GM18511 (cell line): Measurements from ENCODE around the gene PPCDC.

ENCODE experiments used
- ATAC-seq: cut with Tn5 transposase; IDR thresholded peaks from one replicate; pipeline ENCODE4 v1.9.1; 2021; ENCODE audit warnings: mild to moderate bottlenecking, moderate library complexity; ENCODE audit not compliant: unreplicated experiment

The PPCDC gene

DNA sequence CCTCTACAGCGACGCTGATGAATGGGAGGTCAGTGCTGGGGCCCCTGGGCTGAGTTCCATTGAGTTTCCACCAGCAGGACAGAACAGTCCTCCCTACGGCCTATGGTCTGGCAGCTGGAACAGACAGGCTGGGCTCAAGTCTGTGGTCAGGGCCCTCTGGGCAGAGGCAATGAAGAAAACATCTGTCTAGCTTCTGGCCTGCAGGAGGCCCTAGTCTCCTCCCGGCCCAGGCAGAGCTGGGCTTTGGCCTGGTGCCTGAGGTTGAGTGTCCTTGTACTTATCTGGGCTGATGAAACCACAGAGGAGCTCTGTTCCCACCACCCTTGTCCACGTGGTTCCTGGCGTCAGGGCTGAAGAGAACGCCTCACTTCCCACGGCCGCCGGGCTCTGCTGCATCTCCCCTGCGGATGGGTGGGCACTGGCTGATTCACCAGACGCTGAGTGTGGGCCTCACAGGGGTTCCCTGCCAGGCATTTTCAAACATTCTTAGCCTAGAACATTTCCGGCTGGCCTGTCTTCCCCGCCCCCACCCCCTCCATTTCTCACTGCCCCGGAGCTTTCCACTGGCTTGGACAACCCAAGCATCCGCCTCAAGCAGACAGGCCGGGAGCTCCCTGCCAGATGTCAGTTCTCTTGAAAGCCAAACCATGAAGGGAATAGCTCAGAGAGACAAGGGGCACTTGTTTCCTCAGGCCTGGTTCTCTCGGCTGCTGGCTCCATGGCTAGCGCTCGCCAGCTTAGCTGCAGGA lies 20.3 kb downstream of the PPCDC start:
- peak; percentile 38 for ATAC-seq

DNA sequence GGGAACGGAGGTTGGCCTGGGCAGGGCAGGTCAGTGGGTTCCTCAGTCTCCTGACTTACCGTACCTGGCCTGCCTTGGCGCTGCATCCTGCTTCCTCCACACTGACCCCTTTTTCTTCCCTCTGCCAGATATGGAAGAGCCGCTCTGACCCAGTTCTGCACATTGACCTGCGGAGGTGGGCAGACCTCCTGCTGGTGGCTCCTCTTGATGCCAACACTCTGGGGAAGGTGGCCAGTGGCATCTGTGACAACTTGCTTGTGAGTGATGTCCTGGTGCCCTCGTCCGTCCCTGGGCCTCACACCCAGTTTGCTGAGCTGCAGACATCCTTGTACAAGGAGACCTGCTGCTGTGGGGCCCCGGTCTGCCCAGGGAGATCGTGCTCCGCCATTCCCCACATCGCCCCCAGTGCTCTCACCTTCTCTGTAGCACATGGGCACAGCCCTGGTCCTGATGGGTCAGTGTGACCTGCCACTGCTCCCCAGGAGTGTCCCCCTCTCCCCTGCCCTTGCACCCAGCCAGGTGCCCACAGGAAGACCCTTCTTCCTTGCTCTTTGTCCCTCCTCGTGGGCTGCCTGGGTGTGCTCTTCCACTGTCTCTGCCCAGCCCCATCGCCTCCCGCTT lies 21.0 kb downstream of the PPCDC start:
- ATAC-seq: no peak

DNA sequence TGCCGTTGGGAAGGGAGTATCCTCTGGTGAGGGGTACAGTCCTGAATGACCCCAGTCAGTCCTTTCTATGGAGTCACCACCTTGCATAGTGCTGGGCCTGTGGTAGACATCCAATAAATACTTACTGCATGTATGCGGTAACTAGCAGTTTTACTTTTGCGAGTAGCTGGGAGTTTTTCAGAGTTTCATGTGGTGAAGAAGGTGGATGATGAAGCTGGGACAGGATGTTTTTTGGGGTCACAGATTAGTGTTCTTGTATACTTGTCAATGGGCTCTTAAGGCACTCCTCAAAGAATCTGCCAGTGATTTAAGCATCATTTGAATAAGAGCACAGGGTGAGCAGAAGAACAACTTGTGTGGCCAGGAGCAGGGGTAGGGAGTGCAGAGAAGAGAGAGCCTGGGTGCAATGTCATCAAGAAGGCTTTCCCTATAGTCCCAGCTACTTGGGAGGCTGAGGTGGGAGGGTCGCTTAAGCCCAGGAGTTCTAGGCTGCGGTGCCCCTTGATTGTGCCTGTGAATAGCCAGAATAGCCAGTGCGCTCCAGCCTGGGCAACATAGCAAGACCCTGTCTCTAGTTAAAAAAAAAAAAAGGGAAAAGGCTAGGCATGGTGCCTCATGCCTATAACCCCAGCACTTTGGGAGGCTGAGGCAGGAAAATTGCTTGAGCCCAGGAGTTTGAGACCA lies 22.1 kb downstream of the PPCDC start:
- no peak for ATAC-seq

DNA sequence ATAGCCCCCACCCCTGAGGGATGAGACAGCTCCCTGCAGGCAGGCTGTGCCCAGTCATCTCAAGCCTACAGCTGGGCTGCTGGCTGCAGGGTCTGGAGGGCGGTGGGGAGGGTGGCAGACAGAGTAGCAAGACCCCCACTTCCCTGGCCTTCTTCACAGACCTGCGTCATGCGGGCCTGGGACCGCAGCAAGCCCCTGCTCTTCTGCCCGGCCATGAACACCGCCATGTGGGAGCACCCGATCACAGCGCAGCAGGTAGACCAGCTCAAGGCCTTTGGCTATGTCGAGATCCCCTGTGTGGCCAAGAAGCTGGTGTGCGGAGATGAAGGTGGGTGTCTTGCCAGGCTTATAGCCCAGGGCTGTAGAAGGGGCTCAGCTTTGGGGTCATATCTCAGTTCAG lies 25.0 kb downstream of the PPCDC start:
- no peak for ATAC-seq

DNA sequence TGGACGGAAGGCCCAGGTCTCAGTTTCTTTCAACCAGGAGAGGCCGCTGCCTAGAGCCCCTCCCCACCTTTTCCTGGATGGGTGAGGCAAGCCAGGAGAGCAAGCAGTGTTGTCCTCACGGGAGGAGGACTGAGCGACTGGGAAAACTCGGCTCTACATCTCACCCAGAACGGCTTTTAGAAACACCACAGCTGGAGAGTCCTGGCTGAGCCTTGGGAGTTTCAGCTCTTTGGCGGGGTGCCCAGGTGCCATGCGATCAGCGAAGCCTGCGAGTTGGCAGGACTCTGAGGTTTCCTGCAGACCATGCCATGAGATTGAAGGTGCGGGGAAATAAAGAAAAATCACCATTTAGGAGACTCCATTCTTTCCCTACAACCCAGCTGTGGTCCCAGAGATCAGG lies 26.0 kb downstream of the PPCDC start:
- no peak for ATAC-seq

DNA sequence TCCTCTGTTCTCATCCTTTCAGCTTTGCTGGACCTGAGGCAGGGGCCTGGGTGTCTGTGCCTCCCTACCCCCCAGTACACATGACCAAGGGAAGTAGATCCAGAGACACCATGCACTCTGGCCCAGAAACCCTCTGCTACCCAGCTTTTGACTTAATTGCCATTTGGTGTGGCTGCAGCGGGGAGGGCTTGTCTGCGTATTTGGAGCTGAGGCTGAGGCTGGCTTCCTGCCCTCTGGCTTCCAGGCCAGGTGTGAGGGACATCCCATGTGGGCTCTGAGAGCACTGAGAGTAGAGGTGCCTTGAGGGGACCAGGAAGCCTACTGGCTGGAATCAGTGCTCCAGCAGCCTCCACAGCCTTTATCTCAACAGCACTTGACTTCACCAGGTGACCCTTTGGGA lies 26.9 kb downstream of the PPCDC start:
- no peak for ATAC-seq

DNA sequence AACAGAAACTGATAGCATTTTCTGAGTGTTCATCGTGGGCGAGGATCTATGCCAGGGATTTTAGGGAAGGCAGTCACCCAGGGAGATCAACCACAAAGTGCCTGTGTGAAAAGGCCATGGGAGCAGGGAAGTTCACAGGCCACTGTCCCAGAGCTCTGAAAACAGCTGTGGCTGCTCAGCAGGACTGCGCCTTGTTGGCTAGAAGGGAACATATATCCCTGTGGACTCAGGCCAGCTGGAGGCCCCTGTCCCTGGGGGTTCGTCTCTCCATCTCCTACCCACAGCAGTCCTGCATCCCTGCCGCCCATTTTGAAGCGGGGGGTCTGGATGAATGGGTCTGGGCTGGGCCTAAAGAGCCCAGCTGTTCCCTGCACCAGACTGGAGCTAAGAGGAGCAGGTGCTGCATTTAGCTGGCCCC lies 27.8 kb downstream of the PPCDC start:
- ATAC-seq: no peak

DNA sequence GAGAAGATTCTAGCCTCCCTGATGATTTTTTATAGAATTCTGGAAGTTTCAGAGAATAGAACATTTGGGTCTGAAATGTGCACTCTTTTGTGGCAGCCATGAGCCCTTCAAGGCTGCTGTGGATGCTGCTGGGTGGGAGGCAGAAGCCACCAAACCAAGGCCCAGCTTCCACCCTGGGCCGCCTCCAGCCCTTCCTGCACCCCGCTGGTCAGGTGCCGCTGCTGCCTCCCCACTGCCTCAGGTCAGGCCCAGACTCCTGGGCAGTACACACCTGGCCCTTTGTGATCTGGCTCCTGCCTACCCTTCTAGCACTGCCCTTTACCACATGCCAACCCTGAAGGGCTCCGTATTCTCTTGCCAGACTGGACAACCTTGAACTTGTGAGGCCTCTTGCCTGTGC lies 28.3 kb downstream of the PPCDC start:
- no peak for ATAC-seq

DNA sequence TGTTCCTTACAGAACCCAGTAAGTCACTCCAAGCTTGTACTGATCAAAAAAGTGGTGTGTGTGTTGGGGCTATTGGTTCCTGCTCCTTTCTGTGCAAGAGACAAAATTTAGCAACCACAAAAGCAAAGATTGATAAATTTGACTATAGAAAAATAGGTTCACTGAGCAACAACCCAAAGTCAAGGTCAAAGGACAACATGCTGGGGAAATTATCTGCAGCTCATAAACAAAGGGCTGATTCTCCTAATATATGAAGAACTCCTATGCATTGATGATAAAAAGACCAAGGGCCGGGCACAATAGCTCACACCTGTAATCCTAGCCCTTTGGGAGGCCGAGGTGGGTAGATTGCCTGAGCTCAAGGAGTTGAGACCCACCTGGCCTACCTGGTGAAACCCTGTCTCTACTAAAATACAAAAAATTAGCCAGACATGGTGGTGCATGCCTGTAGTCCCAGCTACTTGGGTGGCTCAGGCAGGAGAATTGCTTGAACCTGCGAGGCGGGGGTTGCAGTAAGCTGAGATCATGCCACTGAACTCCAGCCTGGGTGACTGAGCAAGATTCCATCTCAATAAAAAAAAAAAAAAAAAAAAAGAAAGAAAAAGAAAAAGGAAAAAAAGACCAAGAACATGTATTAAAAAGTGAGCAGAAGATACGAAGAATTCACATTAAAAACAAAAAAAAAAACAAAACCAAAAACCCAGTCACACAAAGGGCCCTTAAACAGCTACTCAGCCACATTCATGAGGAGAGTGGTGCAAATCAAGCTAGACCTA lies 29.8 kb downstream of the PPCDC start:
- no peak for ATAC-seq

DNA sequence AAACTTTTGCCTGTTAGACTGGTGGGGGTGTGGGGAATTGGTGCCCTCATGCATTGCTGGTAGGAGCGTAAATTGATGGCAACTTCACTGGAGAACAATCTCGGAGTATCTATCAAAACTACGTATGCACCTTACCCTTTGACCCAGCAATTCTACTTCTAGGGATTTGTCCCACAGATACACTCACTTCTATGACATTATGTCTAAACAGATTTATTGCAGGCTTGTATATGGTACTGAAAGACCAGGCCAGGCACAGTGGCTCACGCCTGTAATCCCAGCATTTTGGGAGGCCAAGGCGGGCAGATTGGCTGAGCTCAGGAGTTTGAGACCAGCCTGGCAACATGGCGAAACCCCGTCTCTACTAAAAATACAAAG lies 30.3 kb downstream of the PPCDC start:
- no peak for ATAC-seq

DNA sequence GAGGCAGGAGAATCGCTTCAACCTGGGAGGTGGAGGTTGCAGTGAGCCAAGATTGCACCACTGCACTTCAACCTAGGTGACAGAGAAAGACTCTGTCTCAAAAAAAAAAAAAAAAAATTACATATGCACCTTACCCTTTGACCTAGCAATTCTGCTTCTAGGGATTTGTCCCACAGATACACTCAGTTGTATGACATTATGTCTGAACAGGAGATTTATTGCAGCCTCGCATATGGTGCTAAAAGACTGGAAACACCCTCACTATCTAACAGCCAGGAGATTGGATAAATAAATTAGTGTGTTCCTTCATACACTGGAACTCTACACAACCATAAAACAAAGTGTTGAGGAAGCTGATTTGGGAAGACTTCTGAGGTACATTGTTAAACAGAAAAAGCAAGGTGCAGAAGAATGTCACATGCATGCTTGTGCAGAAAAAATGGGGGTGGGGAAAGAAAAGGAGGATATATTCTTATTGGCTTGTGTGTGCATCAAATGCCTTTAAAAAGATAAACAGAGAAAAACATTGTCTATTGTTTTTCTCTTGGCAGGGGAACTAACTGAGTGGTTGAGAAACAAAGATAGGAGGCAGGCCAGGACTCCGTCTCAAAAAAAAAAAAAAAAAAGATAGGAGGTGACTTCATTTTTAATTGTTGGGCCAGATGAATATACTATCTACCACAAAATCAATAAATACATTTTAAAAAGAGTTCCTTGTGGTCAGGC lies 30.9 kb downstream of the PPCDC start:
- no peak for ATAC-seq

DNA sequence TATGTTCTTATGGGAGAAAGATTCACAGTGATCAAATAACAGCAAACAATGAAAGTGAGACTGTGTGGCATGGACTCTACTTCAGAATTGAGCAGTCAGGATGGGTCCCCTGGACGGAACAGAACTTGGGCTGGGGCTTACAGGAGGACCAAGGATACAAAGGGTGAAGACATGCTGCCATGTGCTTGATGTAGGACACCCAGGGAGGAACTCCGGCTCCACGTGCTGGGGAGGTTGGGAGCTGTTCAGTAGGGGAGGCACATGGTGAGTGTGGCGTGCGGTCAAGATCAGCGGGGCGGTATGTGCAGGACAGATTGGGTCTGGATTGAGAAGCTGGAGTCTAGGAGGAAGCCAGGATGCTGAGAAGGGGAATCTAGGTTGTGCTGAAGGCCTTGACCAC lies 32.6 kb downstream of the PPCDC start:
- ATAC-seq: no peak

DNA sequence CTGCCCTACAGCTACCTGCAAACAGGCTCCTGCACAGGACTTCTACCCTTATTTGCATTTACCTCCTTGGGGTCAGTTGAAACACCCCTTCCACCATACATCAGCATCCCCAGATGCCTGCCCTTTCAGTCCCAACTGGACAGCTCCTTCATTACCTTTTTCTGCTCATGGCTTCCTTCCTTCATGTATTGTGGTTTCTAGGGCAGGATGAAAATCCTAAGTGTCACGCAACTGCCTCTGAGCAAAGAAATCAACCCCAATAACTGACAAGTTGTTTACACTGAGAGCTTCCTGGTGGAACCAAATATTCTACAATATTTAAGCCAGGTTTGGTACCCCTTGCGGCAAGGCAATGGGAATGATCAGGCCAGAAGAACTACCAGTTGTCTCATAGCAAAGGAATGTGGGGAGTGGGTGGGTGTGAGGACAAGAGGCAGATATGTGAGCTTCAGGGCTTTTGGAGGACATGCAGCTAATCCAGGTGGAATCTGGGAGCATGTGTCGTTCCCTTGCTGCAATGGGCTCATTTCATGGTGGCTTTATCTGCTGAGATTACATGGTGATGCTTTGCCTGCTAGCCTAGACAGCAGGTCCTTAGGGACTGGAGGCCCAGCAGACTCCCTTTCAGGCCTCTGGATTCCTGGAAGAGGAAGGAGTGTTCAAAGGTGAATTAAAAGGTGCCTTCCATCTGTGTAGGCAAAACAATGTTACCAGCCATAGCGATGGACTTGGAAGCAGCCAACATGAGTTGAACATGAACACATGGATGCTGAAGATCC lies 34.9 kb downstream of the PPCDC start:
- no peak for ATAC-seq

DNA sequence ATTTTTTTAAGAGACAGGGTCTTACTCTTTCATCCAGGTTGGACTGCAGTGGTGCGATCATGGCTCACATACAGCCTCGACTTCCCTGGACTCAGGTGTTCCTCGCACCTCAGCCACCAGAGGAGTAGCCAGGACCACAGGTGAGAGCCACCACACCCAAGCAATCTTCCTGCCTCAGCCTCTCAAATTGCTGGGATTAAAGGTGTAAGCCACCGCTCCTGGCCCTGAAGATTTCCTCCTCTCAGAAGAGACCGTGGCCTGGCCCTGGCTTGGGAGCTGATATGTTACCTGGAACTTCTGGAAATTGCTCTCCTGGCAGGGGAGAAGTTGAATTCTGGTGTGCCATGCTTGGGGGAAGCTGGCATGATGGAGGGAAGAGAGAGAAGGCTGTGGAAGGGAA lies 36.2 kb downstream of the PPCDC start:
- no peak for ATAC-seq

DNA sequence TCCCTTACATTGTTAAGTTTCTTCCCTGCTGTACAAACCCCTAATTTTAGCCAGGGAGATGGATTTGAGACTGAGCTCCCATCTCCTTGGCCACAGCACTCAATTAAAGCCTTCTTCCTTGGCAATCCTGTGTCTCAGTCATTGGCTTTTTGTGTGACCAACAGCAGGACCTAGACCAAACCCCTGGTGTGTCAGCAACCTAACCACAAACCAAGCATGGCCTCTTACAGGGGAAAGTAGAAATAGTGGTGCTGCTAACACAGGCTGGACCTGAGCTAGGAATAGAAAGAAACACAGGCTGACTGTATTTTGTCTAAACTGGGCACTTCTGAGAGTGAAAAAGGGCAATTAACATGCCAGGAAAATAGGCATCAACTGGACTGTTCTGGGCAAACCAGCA lies 37.9 kb downstream of the PPCDC start:
- no peak for ATAC-seq

DNA sequence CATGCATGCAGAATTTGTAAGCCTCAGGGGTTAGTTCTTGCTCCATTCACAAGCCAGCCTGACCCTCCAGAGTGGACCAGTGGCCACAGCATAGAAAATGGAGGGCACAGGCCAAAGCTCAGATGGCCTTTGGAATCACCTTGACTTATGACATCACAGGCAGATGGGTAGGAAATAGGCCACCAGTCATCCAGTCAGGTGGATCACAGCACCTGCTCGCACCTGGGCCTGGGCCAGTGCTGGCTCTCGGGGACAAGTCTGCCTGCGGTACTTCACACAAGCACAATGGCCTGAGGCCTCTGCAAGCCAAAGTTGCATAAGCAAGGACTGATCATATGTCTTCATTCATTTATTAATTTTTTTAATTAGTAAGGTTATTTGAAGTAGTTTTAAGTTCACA lies 39.3 kb downstream of the PPCDC start:
- ATAC-seq: no peak

DNA sequence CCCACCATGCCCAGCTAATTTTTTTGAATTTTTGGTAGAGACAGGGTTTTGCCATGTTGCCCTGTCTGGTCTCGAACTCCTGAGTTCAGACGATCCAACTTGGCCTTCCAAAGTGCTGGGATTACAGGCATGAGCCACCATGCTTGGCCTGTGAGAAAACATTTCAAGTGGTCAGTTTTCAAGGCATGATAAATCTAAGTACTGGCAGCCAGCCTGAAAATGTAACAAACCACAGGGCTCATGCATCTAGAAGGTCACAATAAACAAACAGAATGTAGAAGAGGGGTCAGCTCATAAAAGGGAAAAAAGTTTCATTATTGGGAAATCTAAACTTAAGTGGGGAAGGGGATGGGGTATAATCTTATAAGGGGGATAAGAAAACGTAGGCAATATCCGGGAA lies 39.9 kb downstream of the PPCDC start:
- no peak for ATAC-seq

DNA sequence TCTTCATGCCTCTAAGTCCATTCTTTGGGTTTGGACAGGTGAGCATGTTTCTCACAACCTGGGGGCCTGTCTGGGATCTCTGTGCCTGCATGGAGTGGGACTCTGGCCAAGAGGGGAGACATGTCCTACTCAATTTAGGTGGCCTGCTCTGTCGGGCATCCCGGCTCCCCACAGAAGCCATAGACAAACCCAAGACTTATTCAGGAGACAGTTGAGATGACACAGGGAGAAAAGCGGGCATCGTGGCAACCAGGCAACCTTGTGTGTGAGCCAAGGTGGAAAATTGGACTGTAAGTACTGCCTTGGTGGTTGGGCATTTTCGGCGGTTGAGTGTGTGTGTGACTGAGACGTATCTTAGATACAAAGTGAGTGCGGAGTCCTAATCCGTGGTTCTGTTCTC lies 40.5 kb downstream of the PPCDC start:
- ATAC-seq: no peak

DNA sequence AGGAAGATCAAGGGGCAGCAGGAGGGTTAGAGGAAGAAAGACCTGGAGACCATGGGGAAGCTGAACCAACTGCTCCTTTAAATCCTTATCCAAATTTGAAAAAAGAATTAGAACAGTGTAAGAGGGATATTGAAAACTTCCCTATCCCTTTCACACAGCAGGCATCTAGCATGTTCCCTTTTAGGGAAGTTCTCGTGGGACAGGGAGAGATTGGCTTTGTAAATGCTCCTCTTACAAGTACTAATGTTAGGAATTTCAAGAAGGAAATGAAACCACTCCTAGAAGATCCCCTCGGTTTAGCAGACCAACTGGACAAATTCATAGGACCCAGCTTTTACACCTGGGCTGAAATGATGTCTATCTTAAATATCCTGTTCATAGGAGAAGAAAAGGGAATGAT lies 41.5 kb downstream of the PPCDC start:
- no peak for ATAC-seq

DNA sequence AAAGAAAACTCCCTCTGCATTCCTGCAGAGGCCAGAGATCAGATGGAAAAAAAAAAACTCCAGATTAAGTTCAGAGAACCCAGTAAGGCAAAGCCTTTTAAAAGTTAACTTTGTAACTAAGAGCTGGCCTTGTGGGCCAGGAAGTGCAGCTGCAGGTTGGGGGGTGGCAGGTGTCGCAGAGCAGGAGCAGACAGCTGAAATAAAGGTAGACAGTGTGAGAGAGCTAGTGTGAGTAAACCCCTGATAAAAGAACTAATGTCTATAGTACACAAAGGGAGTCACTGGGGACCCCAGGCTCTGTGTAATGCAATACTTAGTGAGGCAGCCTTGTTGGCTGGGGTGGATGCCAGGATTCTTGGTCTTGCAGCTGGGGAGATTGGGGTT lies 42.1 kb downstream of the PPCDC start:
- ATAC-seq: no peak
